GM12878 (cell line): ENCODE measurements around the gene SEPHS1. TPM values are rescaled to one million over a fixed set of nuclear protein-coding genes. Genes with fewer than 3 reads are reported as not detected.

Experiments
- ATAC-seq: fragments of 200-7000 bp; cut with Tn5 transposase; 3 replicates; pipeline ENCODE4 v1.9.1; 2020; ENCODE audit warnings: mild to moderate bottlenecking, moderate library complexity
- BruUV-seq: library from RNA; stranded (reverse); fragments of 400-500 nt; replicated peaks from 2 replicates; lab custom pipeline; 2021; lab: Mats Ljungman, UMichigan
- CTCF ChIA-PET: fragments of 300-600 bp; sonication (Branson Sonifier 250); formaldehyde crosslinking; extraction: SDS; loops from one replicate; lab custom pipeline; 2021; ENCODE audit warnings: inconsistent platforms; lab: Yijun Ruan, JAX
- POLR2A ChIA-PET: fragments of 350-600 bp; formaldehyde crosslinking; extraction: SDS; loops from one replicate; lab custom pipeline; 2021; ENCODE audit warnings: inconsistent platforms; lab: Charles Lee
- RAD21 ChIA-PET: fragments of 300-600 bp; sonication (Branson Sonifier 250); formaldehyde crosslinking; loops from one replicate; lab custom pipeline; 2023; ENCODE audit warnings: antibody characterized with exemption; ENCODE audit not compliant: unreplicated experiment; lab: Charles Lee
- SMC1A ChIA-PET: fragments of 300-600 bp; sonication (Branson Sonifier 250); formaldehyde crosslinking; loops from one replicate; lab custom pipeline; 2023; ENCODE audit not compliant: unreplicated experiment, uncharacterized antibody; lab: Charles Lee
- DNase-seq: peaks from one replicate; pipeline ENCODE4 v3.0.0-alpha.2; 2011; ENCODE audit warnings: low read depth, low spot score
- FAIRE-seq: peaks from 3 replicates; lab custom pipeline; 2011; peaks lifted over from hg19 to GRCh38; lab: Jason Lieb, UNC
- H2AFZ ChIP-seq: 2 replicates; pipeline ENCODE4 v1.6.0; 2011; ENCODE audit warnings: low read depth, low read length, control low read depth; ENCODE audit not compliant: control insufficient read depth
- H3K27ac ChIP-seq: 2 replicates; pipeline ENCODE4 v1.5.1; 2011; ENCODE audit warnings: control low read depth; ENCODE audit not compliant: control insufficient read depth, insufficient read depth
- H3K27me3 ChIP-seq, 2 experiments: replicated peaks in 1 of 2; 2 replicates each; pipeline versions ENCODE4 v1.6.0 to v1.6.1; 2011; ENCODE audit warnings: low read length in 1 of 2; ENCODE audit not compliant: control insufficient read depth in 2 of 2, insufficient read depth in 2 of 2
- H3K36me3 ChIP-seq, 2 experiments: 2 replicates each; pipeline ENCODE4 v1.5.1; 2011; ENCODE audit warnings: low read length in 1 of 2; ENCODE audit not compliant: control insufficient read depth in 2 of 2, insufficient read depth in 2 of 2
- H3K4me1 ChIP-seq: 2 replicates; pipeline ENCODE4 v1.6.1; 2011; ENCODE audit warnings: mild to moderate bottlenecking, low read length, moderate library complexity, mixed read lengths; ENCODE audit not compliant: control insufficient read depth, insufficient read depth
- H3K4me2 ChIP-seq: 2 replicates; pipeline ENCODE4 v1.6.0; 2011; ENCODE audit warnings: control low read depth; ENCODE audit not compliant: control insufficient read depth, insufficient read depth
- H3K4me3 ChIP-seq: fragments of 200-600 bp; sonication (generic); 2 replicates; pipeline ENCODE4 v1.5.1; 2016
- H3K79me2 ChIP-seq: 2 replicates; pipeline ENCODE4 v1.6.0; 2011; ENCODE audit warnings: low read length; ENCODE audit not compliant: control insufficient read depth, insufficient read depth
- H3K9ac ChIP-seq: 2 replicates; pipeline ENCODE4 v1.8.0; 2011; ENCODE audit warnings: low read length, control low read depth, mixed read lengths; ENCODE audit not compliant: control insufficient read depth, insufficient read depth
- H3K9me3 ChIP-seq: replicated peaks from 3 replicates; pipeline ENCODE4 v1.5.1; 2011; ENCODE audit warnings: mild to moderate bottlenecking, low read length; ENCODE audit not compliant: control insufficient read depth, insufficient read depth
- H4K20me1 ChIP-seq: 2 replicates; pipeline ENCODE4 v1.6.0; 2011; ENCODE audit not compliant: control insufficient read depth, insufficient read depth
- ASH2L ChIP-seq: fragments of 300-600, 200-600 bp; sonication (generic); IDR thresholded peaks from 2 replicates; pipeline ENCODE4 v1.6.1; 2017; ENCODE audit warnings: low read depth, mild to moderate bottlenecking, borderline replicate concordance
- ATF2 ChIP-seq: IDR thresholded peaks from 2 replicates; pipeline ENCODE4 v1.6.1; 2012; ENCODE audit warnings: low read length, inconsistent platforms
- BRCA1 ChIP-seq: IDR thresholded peaks from 2 replicates; pipeline ENCODE4 v1.6.1; 2011; ENCODE audit warnings: low read depth, low read length, improper control_type of control experiment
- EGR1 ChIP-seq, 2 experiments: IDR thresholded peaks; 1 replicate in 1 of 2; 2 replicates in 1 of 2; pipeline ENCODE4 v1.6.1; 2011 to 2012; ENCODE audit warnings: low read depth in 2 of 2, low read length in 2 of 2, borderline replicate concordance in 1 of 2, mild to moderate bottlenecking in 1 of 2, moderate library complexity in 1 of 2
- ESRRA ChIP-seq: IDR thresholded peaks from 2 replicates; pipeline ENCODE4 v1.6.1; 2012; ENCODE audit warnings: mild to moderate bottlenecking, low read length, improper control_type of control experiment
- FOXK2 ChIP-seq: fragments of 450-650 bp; IDR thresholded peaks from 2 replicates; pipeline ENCODE4 v1.6.1; 2017; ENCODE audit warnings: mild to moderate bottlenecking, moderate library complexity
- HDAC6 ChIP-seq: fragments of 200-600 bp; sonication (generic); IDR thresholded peaks from one replicate; pipeline ENCODE4 v1.8.0; 2017; ENCODE audit warnings: antibody characterized with exemption; ENCODE audit not compliant: unreplicated experiment
- IRF3 ChIP-seq: fragments of 450-650 bp; IDR thresholded peaks from 2 replicates; pipeline ENCODE4 v1.6.1; 2014; ENCODE audit warnings: mild to moderate bottlenecking
- KAT2A ChIP-seq: conservative IDR thresholded peaks from 2 replicates; pipeline ENCODE4 v1.6.1; 2011; ENCODE audit warnings: low read depth, low read length; ENCODE audit not compliant: control insufficient read depth
- LARP7 ChIP-seq: fragments of 450-650 bp; IDR thresholded peaks from 2 replicates; pipeline ENCODE4 v1.6.1; 2017; ENCODE audit warnings: mild to moderate bottlenecking
- MTA2 ChIP-seq: fragments of 450-650 bp; IDR thresholded peaks from 2 replicates; pipeline ENCODE4 v1.6.1; 2016; ENCODE audit warnings: low read depth, mild to moderate bottlenecking, moderate library complexity
- NFXL1 ChIP-seq: fragments of 450-650 bp; IDR thresholded peaks from 2 replicates; pipeline ENCODE4 v1.6.1; 2017; ENCODE audit warnings: antibody characterized with exemption, mild to moderate bottlenecking, borderline replicate concordance
- NR2C2 ChIP-seq: IDR thresholded peaks from 2 replicates; pipeline ENCODE4 v1.6.1; 2011; ENCODE audit warnings: borderline replicate concordance, low read depth; ENCODE audit not compliant: control insufficient read depth, insufficient read length
- PKNOX1 ChIP-seq: fragments of 450-650 bp; IDR thresholded peaks from 2 replicates; pipeline ENCODE4 v1.6.1; 2016; ENCODE audit warnings: mild to moderate bottlenecking
- RELB ChIP-seq: fragments of 450-650 bp; IDR thresholded peaks from 2 replicates; pipeline ENCODE4 v1.6.1; 2017; ENCODE audit warnings: low read depth, mild to moderate bottlenecking, moderate library complexity
- SIN3A ChIP-seq: IDR thresholded peaks from 2 replicates; pipeline ENCODE4 v1.6.1; 2012; ENCODE audit warnings: low read depth, low read length, improper control_type of control experiment
- ZSCAN29 ChIP-seq: fragments of 450-650 bp; IDR thresholded peaks from 2 replicates; pipeline ENCODE4 v1.6.1; 2017; ENCODE audit warnings: mild to moderate bottlenecking, moderate library complexity
- ZZZ3 ChIP-seq: IDR thresholded peaks from 2 replicates; pipeline ENCODE4 v1.6.1; 2011; ENCODE audit warnings: low read depth; ENCODE audit not compliant: control insufficient read depth, insufficient read length
- WGBS: methylation state at CpG from one replicate; pipeline ENCODE4 v1.1.6; 2016; ENCODE audit warnings: low lambda C conversion rate; ENCODE audit not compliant: insufficient replicate concordance, insufficient coverage; ENCODE audit errors: missing lambda C conversion rate; 5-methylcytosine and 5-hydroxymethylcytosine counted together
- in situ Hi-C: fragments of 300-500 bp; cut with MboI; formaldehyde crosslinking; loops from 9 replicates; pipeline ENCODE4 v1.14.3; 2018; ENCODE audit warnings: mixed read lengths
- intact Hi-C: fragments of 100-400 bp; cut with micrococcal nuclease; formaldehyde crosslinking; loops from one replicate; pipeline ENCODE4 v1.14.2; 2022; ENCODE audit not compliant: unreplicated experiment
- polyA plus RNA-seq, 11 experiments: library from polyadenylated mRNA; depleted of rRNA in 4 of 11; unstranded in 6 of 11; stranded (reverse) in 5 of 11; fragments of >200 nt; fragmentation: Nextera tagmentation in 4 of 11; fragmentation: Illumina TruSeq in 1 of 11; extraction: Ambion mirVana in 4 of 11; extraction: Trizol in 1 of 11; gene quantifications; 1 replicate in 1 of 11; 2 replicates in 10 of 11; pipeline versions ENCODE4 v1.2.1 to v1.2.3, GENCODE V29; 2011 to 2016; ENCODE audit warnings: inconsistent platforms in 2 of 11, missing spikeins in 2 of 11, low read depth in 1 of 11
- total RNA-seq, 4 experiments: library from RNA; depleted of rRNA in 3 of 4; stranded (reverse); fragments of >200 nt in 3 of 4; fragmentation: Illumina TruSeq in 1 of 4; extraction: Trizol in 1 of 4; gene quantifications; 2 replicates each; pipeline versions ENCODE4 v1.2.1 to v1.2.3, GENCODE V29; 2013 to 2021

Gene SEPHS1
- total and polyA plus RNA-seq, 10 of the 15 experiments (the other 5 are each of a cell fraction or from before 2014, with no cell fraction given): 14.7 to 85.4 (median 48.5) TPM

GRCh38 chr10:13347500-13348156, 465 bp downstream of the SEPHS1 start (continued):
- TF ChIP-seq IRF3 (no peak), PKNOX1 (no peak), BRCA1 (no peak), ZZZ3 (no peak), KAT2A (no peak)
- TF ChIP-seq, all 136 proteins: peak for 15

DNA sequence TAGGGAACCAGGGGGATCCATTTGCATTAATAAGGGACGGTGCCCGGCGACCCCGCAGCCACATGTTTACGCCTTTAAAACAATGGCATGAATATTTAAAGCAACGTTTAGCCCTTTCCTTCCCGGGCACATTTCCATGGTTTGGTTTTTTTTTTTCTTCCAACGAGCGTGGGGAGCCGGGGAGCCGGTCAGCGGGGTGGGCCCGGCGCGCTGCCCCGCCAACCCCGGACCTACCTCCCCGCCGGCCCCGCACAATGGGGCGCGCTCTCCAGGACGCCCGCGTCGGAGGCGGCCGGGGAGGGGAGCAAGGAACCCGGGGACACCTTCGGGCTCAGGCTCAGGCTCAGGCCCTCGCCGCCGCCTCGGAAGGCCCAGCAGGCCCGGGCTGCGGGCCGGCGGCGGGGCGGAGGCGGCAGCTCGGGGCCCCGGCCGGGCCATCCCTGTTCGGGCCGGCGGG, 1.0 kb downstream of the SEPHS1 start:
- ChIA-PET POLR2A (no interaction called here), RAD21 (no interaction called here), CTCF (no interaction called here), SMC1A (no interaction called here)
- H3K4me1 ChIP-seq: peaks cover 16% of the 10 kb centered on the region
- H3K9me3 ChIP-seq: no peaks in the 10 kb centered on the region
- no TSS peak for BruUV-seq
- peak overlapping the region; percentile 77 for H3K27ac ChIP-seq
- intact Hi-C loops: loop anchor here (5.0 kb wide), 1 partner anchor 245 kb away; the partner anchor contains the start of gene OPTN
- FAIRE-seq (no peak), ATAC-seq (peak; percentile 16), DNase-seq (no peak)
- H3K4me3 ChIP-seq: peak overlapping the region; percentile 80
- H3K9ac ChIP-seq: peak overlapping the region; percentile 82
- in situ Hi-C loops: no loop called here
- peaks cover 51% of the 10 kb centered on the region for H3K79me2 ChIP-seq
- H4K20me1 ChIP-seq: no peaks in the 10 kb centered on the region
- H2AFZ ChIP-seq: 0 out of 2 replicates have a peak overlapping the region, but pooled peaks have one; percentile 10
- no peak overlapping the region; the same call in 1 of the 2 replicates for H3K4me2 ChIP-seq
- 0% methylated on average over 34 of the region's 47 CpGs for WGBS
- H3K27me3 ChIP-seq: no peaks in the 10 kb centered on the region
- peaks cover 0 to 4% of the 10 kb centered on the region in 2 experiments; a peak in 1 of 4 replicates for H3K36me3 ChIP-seq
- no peak; the same call in 1 of the 2 replicates for TF ChIP-seq LARP7
- TF ChIP-seq NFXL1: no peak
- TF ChIP-seq MTA2: no peak
- TF ChIP-seq HDAC6: no peak
- TF ChIP-seq RELB: no peak
- 0 out of 2 replicates have a peak, but pooled peaks have one; percentile 31 for TF ChIP-seq ZSCAN29
- TF ChIP-seq ASH2L: 0 out of 2 replicates have a peak, but pooled peaks have one; percentile 64
- no peak for TF ChIP-seq FOXK2
- TF ChIP-seq ATF2: no peak
- TF ChIP-seq EGR1 (IDR thresholded peaks at IDR 0.05; ENCODE audit: borderline replicate concordance in 1 of 2, low read depth in 2 of 2, low read length in 2 of 2): no peak
- no peak for TF ChIP-seq NR2C2
- no peak for TF ChIP-seq SIN3A
- no peak for TF ChIP-seq ESRRA
